Superior temporal gyrus (tissue), 1 donor: ENCODE measurements around the gene KRTAP4-6.
"Not testable (repeated sequence)": the region's sequence is repeated elsewhere in the genome, so short reads cannot be mapped to it uniquely, and the experiment has no call there.

Source experiments
- DNase-seq: peaks from one replicate; pipeline ENCODE4 v3.0.0-alpha.2; 2016; ENCODE audit errors: extremely low spot score

The KRTAP4-6 gene

GRCh38 chr17:41147531-41148204 lies 7.3 kb upstream of the KRTAP4-6 start:
- no peak for DNase-seq

DNA sequence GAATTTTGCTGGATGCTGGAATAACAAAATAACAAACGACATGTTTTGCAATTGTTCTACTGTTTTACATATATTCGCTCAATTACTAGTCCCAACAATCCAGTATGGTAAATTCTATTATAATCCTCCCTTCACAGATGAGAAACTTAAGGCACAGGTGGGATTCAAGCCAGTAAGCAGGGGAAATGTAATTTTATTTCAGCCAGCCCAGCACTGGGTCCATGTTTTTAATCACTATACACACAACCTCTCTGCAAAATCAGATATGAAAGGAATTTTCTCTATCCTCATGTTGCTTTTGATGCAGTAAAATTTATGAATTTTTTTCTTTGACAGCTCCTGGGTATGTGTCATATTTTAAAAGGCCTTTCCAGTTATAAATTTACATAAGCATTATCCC lies 4.9 kb upstream of the KRTAP4-6 start:
- DNase-seq = no peak

DNA sequence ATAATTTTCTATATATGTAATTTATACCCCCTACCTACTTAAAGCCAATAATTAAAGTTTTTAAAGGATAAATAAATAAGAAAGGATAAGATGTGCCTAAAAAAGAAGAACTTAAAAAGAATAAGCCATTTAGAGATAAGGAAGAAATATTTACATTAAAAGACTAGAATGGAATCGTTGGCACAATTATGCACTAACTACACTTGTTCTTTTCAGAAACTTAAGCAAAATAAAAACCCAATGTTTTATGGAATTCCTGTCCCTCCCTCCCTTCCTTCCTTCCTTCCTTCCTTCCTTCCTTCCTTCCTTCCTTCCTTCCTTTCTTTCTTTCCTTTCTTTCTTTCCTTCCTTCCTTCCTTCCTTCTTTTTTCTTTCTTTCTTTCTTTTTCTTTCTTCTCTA lies 4.5 kb upstream of the KRTAP4-6 start:
- no peak for DNase-seq

DNA sequence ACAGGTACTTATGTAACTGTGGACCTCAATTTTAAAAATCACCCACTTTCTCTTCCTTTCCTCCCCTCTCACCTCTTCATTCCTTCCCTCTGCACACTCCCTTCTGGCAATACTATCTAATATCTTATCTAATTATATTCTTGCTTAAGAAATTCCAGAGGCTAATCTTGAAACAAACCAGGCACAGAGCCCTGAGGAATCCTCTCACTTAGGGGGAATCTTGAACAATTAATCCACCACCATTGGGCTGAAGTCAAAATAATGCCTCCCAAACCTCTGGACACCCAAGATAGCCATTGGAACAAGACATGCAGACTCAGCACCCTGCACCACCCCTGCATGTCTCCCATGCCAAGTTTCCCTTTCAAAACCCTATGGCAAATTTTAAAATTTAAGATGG lies 1.0 kb upstream of the KRTAP4-6 start:
- DNase-seq = no peak

DNA sequence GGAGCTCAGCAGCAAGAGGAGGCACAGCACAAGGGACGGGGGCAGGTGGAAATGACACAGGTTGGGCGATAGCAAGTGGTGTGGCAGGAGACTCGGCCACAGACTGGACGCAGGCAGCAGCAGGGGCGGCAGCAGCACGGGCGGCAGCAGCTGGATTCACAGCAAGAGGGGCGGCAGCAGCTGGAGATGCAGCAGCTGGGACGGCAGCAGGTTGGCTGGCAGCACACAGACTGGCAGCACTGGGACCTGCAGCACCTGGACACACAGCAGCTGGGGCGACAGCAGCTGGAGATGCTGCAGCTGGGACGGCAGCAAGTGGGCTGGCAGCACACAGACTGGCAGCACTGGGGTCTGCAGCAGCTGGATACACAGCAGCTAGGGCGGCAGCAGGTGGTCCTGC lies 479 bp downstream of the KRTAP4-6 start:
- DNase-seq = not testable (repeated sequence)

DNA sequence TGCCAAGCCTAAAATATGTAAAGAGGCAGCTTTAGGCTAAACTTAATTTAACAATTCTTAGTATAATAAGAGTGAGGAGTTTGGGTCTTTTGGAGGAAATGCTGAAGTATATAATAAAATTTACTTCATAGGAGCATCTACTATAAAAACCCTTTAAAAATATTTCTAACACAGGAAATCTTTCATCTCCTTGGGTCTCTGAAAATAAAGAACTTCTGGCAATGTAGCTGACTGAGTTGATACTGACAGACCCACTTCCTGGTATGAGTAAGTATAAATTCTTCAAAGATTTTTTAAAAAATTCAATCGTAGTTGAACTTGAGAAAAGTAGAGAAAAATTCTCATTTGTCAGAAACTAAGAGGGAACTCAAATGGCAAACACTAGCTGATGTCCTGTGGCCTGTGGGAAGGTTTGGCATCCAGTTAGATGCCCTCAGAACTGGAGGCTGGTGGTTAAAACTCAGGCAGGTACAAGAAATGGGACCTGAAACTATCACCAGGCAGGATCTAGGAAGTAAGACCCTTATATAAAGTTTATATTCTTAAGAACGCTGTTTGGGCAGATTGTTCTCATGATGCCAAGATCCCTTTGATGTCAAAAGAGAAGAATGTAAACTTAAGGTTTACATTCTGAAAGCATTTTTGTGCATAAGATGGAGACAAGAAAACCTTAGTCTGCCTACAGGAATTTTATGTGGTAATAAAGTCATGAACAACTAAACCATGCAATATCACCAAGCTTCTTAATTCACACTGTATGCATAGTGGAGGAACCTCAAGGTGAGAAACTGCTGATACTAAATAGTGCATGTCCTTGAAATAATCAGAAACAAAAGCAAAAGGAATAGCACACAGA lies 6.2 kb downstream of the KRTAP4-6 start:
- DNase-seq = no peak

- no peak for DNase-seq
Observed at GRCh38 chr17:41131979-41132378, 8.4 kb downstream of the KRTAP4-6 start.

GRCh38 chr17:41127371-41127770 lies 13.0 kb downstream of the KRTAP4-6 start:
- no peak for DNase-seq

DNA sequence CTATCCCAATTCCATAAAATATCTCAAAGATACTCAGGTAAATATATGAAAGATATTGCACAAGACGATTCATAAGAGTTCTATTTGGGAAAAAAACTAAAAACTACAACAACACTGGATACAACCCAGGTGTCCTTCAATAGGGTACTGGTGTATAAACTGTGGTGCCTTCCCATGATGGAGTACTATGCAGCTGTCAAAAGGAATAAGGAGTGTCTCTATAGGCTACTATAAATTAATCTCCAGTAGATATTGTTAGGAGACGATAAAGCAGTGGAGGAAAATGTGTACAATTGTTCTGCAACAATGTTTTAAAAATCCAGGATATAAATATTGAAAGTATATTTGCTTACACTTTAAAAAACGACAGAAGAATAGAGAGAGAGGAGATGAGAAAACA lies 13.9 kb downstream of the KRTAP4-6 start:
- DNase-seq = no peak

GRCh38 chr17:41125064-41125463 lies 15.3 kb downstream of the KRTAP4-6 start:
- no peak for DNase-seq

DNA sequence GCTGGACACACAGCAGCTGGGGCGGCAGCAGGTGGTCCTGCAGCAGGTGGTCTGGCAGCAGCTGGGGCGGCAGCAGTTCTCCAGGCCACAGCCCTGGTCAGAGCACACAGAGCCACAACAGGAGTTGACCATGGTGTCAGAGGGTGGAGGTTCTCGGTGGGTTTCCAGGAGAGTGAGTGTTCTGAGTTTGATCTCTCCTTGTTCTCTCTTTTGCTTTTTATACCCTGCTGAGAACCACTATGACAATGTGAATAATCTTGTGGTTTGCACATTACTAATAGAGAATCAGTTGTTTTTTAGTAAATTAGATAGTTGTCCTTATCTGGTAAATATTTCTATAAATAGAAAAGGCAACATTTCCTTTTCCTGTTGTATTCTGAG lies 16.4 kb downstream of the KRTAP4-6 start, which contains the start of gene KRTAP4-12:
KRTAP4-12 (minus strand) TSS at position 192 of the 381 bp plus-strand sequence; CDS start at position 132, 60 bp downstream.
- not testable (repeated sequence) for DNase-seq

DNA sequence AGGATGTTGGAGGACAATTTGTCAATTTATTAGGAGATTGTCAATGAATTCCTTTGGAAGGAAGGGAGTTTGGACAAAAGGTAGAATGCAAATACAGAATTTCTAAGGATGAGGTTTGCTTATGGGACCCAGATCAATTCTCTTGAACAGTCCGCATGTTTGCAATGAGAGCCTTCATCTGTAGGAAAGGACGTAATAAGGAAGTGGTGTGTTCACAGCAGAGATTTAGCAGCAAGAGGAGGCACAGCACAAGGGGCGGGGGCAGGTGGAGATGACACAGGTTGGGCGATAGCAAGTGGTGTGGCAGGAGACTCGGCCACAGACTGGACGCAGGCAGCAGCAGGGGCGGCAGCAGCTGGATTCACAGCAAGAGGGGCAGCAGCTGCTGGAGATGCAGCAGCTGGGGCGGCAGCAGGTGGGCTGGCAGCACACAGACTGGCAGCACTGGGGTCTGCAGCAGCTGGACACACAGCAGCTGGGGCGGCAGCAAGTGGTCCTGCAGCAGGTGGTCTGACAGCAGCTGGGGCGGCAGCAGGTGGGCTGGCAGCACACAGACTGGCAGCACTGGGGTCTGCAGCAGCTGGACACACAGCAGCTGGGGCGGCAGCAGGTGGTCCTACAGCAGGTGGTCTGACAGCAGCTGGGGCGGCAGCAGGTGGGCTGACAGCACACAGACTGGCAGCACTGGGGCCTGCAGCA lies 16.9 kb downstream of the KRTAP4-6 start:
- not testable (repeated sequence) for DNase-seq

- no peak for DNase-seq
Observed at GRCh38 chr17:41121742-41122141, 18.6 kb downstream of the KRTAP4-6 start.

- not testable (repeated sequence) for DNase-seq
Observed at GRCh38 chr17:41119696-41120690, 20.4 kb downstream of the KRTAP4-6 start.

GRCh38 chr17:41118721-41119120 lies 21.6 kb downstream of the KRTAP4-6 start:
- DNase-seq = no peak

DNA sequence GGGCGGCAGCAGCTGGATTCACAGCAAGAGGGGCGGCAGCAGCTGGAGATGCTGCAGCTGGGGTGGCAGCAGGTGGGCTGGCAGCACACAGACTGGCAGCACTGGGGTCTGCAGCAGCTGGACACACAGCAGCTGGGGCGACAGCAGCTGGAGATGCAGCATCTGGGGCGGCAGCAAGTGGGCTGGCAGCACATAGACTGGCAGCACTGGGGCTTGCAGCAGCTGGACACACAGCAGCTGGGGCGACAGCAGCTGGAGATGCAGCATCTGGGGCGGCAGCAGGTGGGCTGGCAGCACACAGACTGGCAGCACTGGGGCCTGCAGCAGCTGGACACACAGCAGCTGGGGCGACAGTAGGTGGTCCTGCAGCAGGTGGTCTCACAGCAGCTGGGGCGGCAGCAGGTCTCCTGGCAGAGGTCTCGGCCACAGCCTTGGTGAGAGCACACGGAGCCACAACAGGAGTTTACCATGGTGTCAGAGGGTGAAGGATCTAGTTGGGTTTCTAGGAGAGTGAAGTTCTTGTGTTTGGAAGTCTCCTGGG lies 22.4 kb downstream of the KRTAP4-6 start, which contains the start of gene KRTAP4-11:
KRTAP4-11 (minus strand) TSS at position 528 of the 541 bp plus-strand sequence; CDS start at position 470, 58 bp downstream.
- DNase-seq = not testable (repeated sequence)

DNA sequence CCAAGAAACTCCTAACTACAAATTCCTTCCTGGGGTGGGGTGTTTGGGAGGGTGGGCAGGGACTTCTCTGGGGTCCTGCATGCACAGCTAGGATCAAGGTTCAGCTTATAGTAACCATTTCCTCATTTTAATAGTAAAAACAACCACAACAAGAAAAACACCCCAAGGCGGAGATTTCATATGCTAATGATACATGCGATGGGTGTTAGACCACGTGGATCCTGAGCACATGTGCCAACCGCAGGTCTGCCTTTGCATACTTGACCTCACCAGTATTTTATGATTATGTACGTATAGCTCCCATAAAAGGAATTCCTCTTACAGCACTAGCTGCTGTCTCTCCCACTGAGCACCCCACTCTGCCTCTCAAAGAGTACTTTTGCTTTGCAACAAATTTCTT lies 24.0 kb downstream of the KRTAP4-6 start:
- no peak for DNase-seq

DNA sequence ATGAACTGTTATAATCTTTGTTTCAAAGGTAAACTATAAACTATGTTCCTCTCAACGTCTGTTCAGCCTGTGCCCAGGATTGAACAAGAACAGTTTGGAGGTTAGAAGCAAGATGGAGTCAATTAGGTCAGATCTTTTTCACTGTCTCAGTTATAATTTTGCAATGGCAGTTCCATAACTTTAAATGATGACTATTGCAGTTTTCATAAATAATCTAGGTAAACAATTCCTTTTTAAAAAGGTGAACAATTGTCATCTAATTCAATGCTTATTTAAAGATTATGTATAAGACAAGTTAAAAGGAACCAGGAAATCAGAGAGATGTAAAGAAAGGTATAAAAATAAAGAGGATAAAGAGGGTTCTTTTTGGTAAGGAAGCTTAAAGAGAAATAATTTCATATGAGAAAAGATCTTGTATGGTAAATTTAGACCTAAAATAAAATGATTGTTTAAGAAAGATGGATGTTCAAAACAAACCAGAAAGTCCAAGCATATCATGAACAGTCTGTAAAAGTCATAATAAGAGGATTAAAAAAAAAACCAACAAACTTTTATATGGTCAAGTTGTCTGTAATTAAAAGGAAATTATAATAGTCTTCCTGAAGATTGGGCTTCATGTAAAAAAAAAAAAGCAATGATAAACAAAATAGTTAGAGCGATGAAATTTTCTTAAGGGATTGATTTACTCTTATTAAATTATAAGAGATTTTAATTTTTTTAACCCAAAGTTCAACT lies 29.0 kb downstream of the KRTAP4-6 start:
- DNase-seq = no peak

DNA sequence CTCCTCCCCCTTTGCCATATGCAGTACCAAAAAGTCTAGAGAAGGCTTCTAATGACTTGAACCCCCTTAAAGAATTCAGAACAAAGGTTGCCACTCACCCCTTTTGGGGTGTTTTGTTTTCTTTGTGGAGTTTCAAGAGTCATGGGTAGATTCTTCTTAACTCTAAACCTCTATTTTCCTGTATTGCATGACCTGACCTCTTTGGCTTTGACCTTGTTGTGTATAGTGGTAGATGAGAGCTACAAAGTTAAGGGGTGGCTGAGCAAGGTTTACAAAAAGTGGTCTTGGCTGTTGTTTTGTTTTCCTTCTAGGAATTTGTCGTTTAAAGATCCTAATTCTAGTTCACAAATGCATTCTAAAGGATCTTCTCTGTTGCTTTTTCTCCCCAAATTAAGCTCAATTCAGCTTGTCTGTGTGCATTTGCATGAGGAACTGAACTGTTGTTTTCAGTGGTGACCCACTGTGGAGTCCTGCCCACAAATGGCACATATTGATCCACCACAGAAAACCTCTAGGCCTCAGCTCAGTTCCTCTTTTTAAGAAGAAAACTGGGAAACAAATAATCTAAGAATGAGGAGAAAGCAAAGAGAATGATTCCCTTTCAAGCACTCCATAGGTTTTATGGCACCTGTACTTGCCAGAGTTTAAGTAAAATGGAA lies 31.5 kb downstream of the KRTAP4-6 start:
- not testable (repeated sequence) for DNase-seq
